ENCODE data around the gene DDAH2. TPM values are rescaled to one million over a fixed set of nuclear protein-coding genes. Genes with fewer than 3 reads are reported as not detected.

Gene DDAH2
- total RNA-seq, 4 donors from 2014 or later, result 78.1 to 119 (median 100) TPM

DNA sequence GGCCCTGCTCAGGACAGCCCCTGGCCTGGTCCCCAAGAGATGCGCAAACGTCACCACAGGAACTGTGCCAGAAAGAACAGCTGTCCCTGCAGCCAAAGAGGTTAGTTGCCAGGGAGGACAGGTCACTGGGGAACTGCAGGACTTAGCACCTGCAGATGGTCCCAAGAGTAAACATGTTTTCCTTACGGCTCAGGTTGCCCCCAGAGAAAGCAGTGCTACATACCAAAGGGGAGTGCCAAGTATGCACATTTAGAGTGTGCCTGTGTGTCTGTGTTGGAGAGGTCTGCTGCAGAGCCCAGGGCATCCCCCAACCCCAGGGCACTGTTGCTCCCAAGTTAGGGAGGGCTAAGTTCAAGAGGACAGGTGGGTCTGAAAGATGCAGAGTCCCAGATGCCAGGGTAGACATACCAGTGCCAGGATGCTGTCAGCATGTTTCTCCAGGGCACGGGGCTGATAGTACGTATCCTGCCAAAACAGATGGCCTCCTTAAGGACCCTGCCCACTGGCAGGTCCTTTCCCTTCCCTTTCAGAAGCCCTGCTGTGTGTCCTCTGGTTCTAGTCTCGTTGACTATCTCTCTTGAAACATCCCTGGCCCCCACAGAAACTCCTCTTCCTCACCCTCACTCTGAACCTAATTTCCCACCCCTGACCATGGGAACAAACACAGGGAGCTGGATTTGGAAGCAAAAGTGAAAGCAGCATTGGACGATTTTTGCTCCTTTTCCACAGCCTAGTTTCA, 27.3 kb downstream of the DDAH2 start:
- 13% methylated on average over 7 of the region's 7 CpGs for WGBS
- peaks cover 21 to 49% (median 32%) of the 10 kb centered on the region in 4 donors for H3K4me1 ChIP-seq
- H3K36me3 ChIP-seq, result peaks cover 13 to 41% (median 25%) of the 10 kb centered on the region in 4 donors
- no peak for TF ChIP-seq POLR2AphosphoS5 (IDR thresholded peaks at IDR 0.05)
- no peak for TF ChIP-seq POLR2A (IDR thresholded peaks at IDR 0.05; ENCODE audit: low read depth)
- no peak for TF ChIP-seq EP300 (IDR thresholded peaks at IDR 0.05)
- TF ChIP-seq, protein P1, sequence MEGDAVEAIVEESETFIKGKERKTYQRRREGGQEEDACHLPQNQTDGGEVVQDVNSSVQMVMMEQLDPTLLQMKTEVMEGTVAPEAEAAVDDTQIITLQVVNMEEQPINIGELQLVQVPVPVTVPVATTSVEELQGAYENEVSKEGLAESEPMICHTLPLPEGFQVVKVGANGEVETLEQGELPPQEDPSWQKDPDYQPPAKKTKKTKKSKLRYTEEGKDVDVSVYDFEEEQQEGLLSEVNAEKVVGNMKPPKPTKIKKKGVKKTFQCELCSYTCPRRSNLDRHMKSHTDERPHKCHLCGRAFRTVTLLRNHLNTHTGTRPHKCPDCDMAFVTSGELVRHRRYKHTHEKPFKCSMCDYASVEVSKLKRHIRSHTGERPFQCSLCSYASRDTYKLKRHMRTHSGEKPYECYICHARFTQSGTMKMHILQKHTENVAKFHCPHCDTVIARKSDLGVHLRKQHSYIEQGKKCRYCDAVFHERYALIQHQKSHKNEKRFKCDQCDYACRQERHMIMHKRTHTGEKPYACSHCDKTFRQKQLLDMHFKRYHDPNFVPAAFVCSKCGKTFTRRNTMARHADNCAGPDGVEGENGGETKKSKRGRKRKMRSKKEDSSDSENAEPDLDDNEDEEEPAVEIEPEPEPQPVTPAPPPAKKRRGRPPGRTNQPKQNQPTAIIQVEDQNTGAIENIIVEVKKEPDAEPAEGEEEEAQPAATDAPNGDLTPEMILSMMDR (IDR thresholded peaks at IDR 0.05), result no peak
- peak overlapping the region; percentile 64 to 86 (median 80) for H3K4me3 ChIP-seq
- no peak for DNase-seq (ENCODE audit: extremely low spot score)
- H3K27me3 ChIP-seq, result no peaks in the 10 kb centered on the region
- H3K9me3 ChIP-seq, result no peaks in the 10 kb centered on the region
- H3K27ac ChIP-seq (replicated peaks in 1 of 4), result peak overlapping the region; percentile 90 to 99 (median 97)
- intact Hi-C loops (cut with DNase I), result no loop called here

DNA sequence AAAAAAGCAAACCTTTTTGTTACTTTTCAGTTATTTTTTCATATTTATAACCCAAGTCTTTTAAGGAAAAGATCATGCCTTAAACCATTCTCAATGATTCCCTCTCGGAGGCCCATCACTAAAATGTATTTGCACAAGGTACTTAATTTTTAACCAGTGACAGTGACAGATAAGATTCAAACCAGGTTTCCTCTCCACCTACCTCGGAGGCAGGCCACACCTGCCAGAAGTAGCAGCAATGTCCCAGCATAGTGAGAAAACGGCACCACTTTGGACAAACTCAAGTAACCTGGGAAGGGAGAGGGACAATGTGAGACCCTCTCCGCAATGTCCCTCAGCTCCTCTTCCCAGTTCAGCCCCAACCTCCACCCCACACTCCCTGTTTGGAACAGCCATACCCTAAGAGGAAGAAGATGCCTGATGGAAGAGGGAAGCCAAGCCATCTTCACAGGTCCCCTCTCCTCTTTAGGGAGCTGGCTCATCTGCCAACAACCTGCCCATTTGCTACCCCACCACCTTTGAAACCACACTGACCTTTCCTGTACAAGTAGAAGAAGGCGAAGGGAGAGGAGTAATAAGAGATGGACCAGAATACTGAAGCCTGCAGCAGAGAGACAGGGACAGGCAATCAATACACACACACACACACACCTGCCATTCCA, 28.2 kb downstream of the DDAH2 start:
- DNase-seq (ENCODE audit: extremely low spot score), result no peak
- H3K27ac ChIP-seq (replicated peaks in 1 of 4), result peak overlapping the region in 2 of 4 donors; percentile 19 to 90
- no peaks in the 10 kb centered on the region for H3K9me3 ChIP-seq
- 91% methylated on average over 5 of the region's 5 CpGs for WGBS
- H3K4me1 ChIP-seq, result peaks cover 21 to 49% (median 32%) of the 10 kb centered on the region in 4 donors
- H3K4me3 ChIP-seq, result peak overlapping the region in 1 of 4 donors; percentile 81
- H3K36me3 ChIP-seq, result peaks cover 23 to 51% (median 35%) of the 10 kb centered on the region in 4 donors
- intact Hi-C loops (cut with DNase I), result no loop called here
- no peak for TF ChIP-seq POLR2AphosphoS5 (IDR thresholded peaks at IDR 0.05)
- H3K27me3 ChIP-seq, result no peaks in the 10 kb centered on the region

DNA sequence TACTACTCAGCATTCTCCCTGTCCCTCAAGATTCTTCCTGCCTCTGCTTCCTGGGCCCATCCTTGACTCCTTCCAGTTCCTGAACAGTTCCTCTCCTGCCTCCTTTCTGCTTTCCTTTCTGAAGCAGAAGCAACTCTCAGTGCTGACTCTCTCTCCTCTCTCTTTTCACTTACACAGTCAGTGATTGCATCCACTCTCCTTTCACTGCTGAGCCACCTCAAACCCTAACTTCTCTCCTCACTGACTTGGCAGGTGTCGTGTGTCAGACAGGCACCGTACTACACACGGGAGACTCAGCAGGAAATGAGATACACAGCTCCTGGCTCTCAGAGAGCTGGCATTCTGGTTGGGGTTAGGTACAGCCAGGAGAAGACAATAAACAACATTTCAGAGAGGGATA, 31.5 kb downstream of the DDAH2 start:
- H3K36me3 ChIP-seq, result peaks cover 50 to 84% (median 68%) of the 10 kb centered on the region in 4 donors
- DNase-seq (ENCODE audit: extremely low spot score), result no peak
- intact Hi-C loops (cut with DNase I), result no loop called here
- H3K27ac ChIP-seq (replicated peaks in 1 of 4), result no peak overlapping the region
- H3K27me3 ChIP-seq, result no peaks in the 10 kb centered on the region
- TF ChIP-seq POLR2A (IDR thresholded peaks at IDR 0.05; ENCODE audit: low read depth) (no peak), EP300 (IDR thresholded peaks at IDR 0.05) (no peak), POLR2AphosphoS5 (IDR thresholded peaks at IDR 0.05) (no peak)
- TF ChIP-seq, protein P1 (IDR thresholded peaks at IDR 0.05), result no peak
- H3K9me3 ChIP-seq, result no peaks in the 10 kb centered on the region
- no peak overlapping the region for H3K4me3 ChIP-seq
- 30% methylated on average over 3 of the region's 3 CpGs for WGBS
- H3K4me1 ChIP-seq, result peaks cover 17 to 43% (median 25%) of the 10 kb centered on the region in 4 donors

DNA sequence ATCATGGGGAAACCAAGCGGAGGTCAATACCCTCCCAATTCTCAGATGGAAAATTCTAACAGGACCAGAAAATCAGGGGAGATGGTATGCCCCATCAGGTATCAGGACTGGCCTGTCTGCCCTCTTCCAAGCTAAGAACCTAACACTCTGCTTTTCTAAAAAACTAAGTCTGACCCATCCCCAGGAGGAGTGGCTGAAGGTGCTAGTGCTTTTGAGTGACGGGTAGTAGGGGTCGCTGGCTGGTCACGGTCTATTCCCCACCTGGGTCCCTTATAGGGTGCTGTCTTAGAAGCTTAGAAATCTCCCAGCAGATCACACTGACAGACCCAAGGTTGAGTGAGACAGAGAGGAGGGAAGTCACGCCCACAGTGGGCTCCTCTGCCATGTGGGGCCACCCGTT, 35.6 kb downstream of the DDAH2 start:
- TF ChIP-seq, protein P1 (IDR thresholded peaks at IDR 0.05), result no peak
- TF ChIP-seq POLR2A (IDR thresholded peaks at IDR 0.05; ENCODE audit: low read depth), result no peak
- no peak for TF ChIP-seq POLR2AphosphoS5 (IDR thresholded peaks at IDR 0.05)
- no peak for TF ChIP-seq EP300 (IDR thresholded peaks at IDR 0.05)
- H3K27me3 ChIP-seq, result no peaks in the 10 kb centered on the region
- H3K4me3 ChIP-seq, result no peak overlapping the region
- no peaks in the 10 kb centered on the region for H3K9me3 ChIP-seq
- DNase-seq (ENCODE audit: extremely low spot score), result no peak
- peaks cover 0 to 10% (median under 1%) of the 10 kb centered on the region in 4 donors for H3K4me1 ChIP-seq
- intact Hi-C loops (cut with DNase I), result no loop called here
- H3K36me3 ChIP-seq, result peaks cover 54 to 100% (median 91%) of the 10 kb centered on the region in 4 donors
- H3K27ac ChIP-seq (replicated peaks in 1 of 4), result no peak overlapping the region
- 81% methylated on average over 6 of the region's 6 CpGs for WGBS

DNA sequence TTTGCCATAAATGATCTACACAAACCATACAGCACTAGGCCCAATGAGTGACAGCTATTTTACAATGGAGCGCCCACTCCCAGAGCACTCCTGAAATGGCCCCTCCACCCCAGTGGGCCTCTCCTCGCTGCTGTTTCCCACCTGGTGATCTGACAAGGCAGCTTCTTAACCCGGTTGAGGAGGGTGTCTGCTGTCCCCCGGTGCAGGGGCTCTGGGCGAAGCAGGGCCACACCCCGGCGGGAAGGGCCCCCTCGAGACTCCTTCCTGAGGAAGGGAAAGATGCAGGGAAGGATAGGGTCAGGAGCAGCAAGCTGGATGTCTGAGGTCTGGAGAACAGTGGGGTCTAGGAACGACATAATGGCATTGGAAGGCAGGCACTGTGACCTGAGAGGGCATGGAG, 36.2 kb downstream of the DDAH2 start:
- intact Hi-C loops (cut with DNase I), result no loop called here
- Histone ChIP-seq H3K9me3 (no peaks in the 10 kb centered on the region), H3K27me3 (no peaks in the 10 kb centered on the region), H3K27ac (replicated peaks in 1 of 4) (no peak overlapping the region), H3K4me1 (peaks cover 0 to 8% (median 0%) of the 10 kb centered on the region in 4 donors), H3K4me3 (no peak overlapping the region), H3K36me3 (peaks cover 61 to 100% (median 95%) of the 10 kb centered on the region in 4 donors)
- 83% methylated on average over 9 of the region's 9 CpGs for WGBS
- no peak for TF ChIP-seq POLR2AphosphoS5 (IDR thresholded peaks at IDR 0.05)
- TF ChIP-seq EP300 (IDR thresholded peaks at IDR 0.05), result no peak
- no peak for TF ChIP-seq POLR2A (IDR thresholded peaks at IDR 0.05; ENCODE audit: low read depth)
- TF ChIP-seq, protein P1 (IDR thresholded peaks at IDR 0.05), result no peak
- DNase-seq (ENCODE audit: extremely low spot score), result no peak
